ENCODE measurements around the gene RAB21. TPM values are rescaled to one million over a fixed set of nuclear protein-coding genes. Genes with fewer than 3 reads are reported as not detected.
A peak's percentile ranks its signal among the peaks of the same experiment; 100 is the strongest.

The RAB21 gene
- total and polyA plus RNA-seq, 2 of the 13 experiments (the other 11 are each of a cell fraction or from before 2014, with no cell fraction given) = 4.4 to 50.9 TPM

DNA sequence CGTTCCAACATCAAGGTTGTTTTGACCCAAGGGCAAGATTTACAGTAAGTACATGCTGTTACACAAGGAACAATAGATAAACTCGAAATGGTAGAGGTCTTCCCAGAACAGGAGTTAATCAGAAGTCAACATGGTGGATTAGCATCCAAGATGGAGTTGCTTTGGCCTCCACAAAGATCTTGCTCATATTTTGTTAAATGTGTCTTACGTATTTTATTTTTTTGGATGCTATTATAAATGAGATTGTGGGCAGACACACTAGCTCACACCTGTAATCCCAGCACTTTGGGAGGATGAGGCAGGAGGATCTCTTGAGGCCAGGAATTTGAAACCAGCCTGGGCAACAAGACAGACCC is 22.3 kb upstream of the RAB21 start (continued):
- TF ChIP-seq, protein P1, sequence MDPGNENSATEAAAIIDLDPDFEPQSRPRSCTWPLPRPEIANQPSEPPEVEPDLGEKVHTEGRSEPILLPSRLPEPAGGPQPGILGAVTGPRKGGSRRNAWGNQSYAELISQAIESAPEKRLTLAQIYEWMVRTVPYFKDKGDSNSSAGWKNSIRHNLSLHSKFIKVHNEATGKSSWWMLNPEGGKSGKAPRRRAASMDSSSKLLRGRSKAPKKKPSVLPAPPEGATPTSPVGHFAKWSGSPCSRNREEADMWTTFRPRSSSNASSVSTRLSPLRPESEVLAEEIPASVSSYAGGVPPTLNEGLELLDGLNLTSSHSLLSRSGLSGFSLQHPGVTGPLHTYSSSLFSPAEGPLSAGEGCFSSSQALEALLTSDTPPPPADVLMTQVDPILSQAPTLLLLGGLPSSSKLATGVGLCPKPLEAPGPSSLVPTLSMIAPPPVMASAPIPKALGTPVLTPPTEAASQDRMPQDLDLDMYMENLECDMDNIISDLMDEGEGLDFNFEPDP (CRISPR knock-in tag; conservative IDR thresholded peaks at IDR 0.05) = no peak
- TF ChIP-seq ISX (CRISPR knock-in tag; conservative IDR thresholded peaks at IDR 0.05) (0 out of 2 replicates have a peak, but pooled peaks have one; percentile 48), MYC (CRISPR knock-in tag; IDR thresholded peaks at IDR 0.05; ENCODE audit: borderline replicate concordance) (no peak), NRL (CRISPR knock-in tag; IDR thresholded peaks at IDR 0.05; ENCODE audit: borderline replicate concordance) (no peak), KAT2B (IDR thresholded peaks at IDR 0.05; ENCODE audit: borderline replicate concordance, low read depth, low read length) (no peak), ZFP90 (CRISPR knock-in tag; IDR thresholded peaks at IDR 0.05; ENCODE audit: borderline replicate concordance) (0 out of 2 replicates have a peak, but pooled peaks have one; percentile 5), GTF3A (CRISPR knock-in tag; conservative IDR thresholded peaks at IDR 0.05) (no peak), ZNF30 (CRISPR knock-in tag; IDR thresholded peaks at IDR 0.05) (no peak), ZNF678 (CRISPR knock-in tag; IDR thresholded peaks at IDR 0.05) (no peak), ZNF263 (CRISPR knock-in tag; IDR thresholded peaks at IDR 0.05) (no peak), ZNF713 (CRISPR knock-in tag; IDR thresholded peaks at IDR 0.05) (no peak), SRF (IDR thresholded peaks at IDR 0.05; ENCODE audit: low read depth, low read length) (no peak), MZF1 (CRISPR knock-in tag; IDR thresholded peaks at IDR 0.05; ENCODE audit: borderline replicate concordance) (no peak), TARDBP (CRISPR knock-in tag; IDR thresholded peaks at IDR 0.05) (0 out of 2 replicates have a peak, but pooled peaks have one; percentile 1), YEATS4 (CRISPR knock-in tag; IDR thresholded peaks at IDR 0.05; ENCODE audit: borderline replicate concordance) (peak; percentile 38; the same call in 1 of the 2 replicates), KMT2A (CRISPR knock-in tag; IDR thresholded peaks at IDR 0.05) (0 out of 2 replicates have a peak, but pooled peaks have one; percentile 7), ZNF883 (CRISPR knock-in tag; IDR thresholded peaks at IDR 0.05; ENCODE audit: not compliant biosample characterization) (no peak)
- TF ChIP-seq, protein P2, sequence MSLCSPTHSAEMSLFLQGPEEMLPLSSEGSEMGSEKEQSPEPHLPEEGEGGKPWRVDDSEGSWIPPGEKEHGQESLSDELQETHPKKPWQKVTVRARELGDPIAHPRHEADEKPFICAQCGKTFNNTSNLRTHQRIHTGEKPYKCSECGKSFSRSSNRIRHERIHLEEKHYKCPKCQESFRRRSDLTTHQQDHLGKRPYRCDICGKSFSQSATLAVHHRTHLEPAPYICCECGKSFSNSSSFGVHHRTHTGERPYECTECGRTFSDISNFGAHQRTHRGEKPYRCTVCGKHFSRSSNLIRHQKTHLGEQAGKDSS (CRISPR knock-in tag; IDR thresholded peaks at IDR 0.05; ENCODE audit: borderline replicate concordance, low read depth) = no peak
- TF ChIP-seq, protein P3, sequence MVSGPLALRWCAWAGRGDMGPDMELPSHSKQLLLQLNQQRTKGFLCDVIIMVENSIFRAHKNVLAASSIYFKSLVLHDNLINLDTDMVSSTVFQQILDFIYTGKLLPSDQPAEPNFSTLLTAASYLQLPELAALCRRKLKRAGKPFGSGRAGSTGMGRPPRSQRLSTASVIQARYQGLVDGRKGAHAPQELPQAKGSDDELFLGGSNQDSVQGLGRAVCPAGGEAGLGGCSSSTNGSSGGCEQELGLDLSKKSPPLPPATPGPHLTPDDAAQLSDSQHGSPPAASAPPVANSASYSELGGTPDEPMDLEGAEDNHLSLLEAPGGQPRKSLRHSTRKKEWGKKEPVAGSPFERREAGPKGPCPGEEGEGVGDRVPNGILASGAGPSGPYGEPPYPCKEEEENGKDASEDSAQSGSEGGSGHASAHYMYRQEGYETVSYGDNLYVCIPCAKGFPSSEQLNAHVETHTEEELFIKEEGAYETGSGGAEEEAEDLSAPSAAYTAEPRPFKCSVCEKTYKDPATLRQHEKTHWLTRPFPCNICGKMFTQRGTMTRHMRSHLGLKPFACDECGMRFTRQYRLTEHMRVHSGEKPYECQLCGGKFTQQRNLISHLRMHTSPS (CRISPR knock-in tag; IDR thresholded peaks at IDR 0.05; ENCODE audit: low read depth) = no peak
- TF ChIP-seq, protein P4, sequence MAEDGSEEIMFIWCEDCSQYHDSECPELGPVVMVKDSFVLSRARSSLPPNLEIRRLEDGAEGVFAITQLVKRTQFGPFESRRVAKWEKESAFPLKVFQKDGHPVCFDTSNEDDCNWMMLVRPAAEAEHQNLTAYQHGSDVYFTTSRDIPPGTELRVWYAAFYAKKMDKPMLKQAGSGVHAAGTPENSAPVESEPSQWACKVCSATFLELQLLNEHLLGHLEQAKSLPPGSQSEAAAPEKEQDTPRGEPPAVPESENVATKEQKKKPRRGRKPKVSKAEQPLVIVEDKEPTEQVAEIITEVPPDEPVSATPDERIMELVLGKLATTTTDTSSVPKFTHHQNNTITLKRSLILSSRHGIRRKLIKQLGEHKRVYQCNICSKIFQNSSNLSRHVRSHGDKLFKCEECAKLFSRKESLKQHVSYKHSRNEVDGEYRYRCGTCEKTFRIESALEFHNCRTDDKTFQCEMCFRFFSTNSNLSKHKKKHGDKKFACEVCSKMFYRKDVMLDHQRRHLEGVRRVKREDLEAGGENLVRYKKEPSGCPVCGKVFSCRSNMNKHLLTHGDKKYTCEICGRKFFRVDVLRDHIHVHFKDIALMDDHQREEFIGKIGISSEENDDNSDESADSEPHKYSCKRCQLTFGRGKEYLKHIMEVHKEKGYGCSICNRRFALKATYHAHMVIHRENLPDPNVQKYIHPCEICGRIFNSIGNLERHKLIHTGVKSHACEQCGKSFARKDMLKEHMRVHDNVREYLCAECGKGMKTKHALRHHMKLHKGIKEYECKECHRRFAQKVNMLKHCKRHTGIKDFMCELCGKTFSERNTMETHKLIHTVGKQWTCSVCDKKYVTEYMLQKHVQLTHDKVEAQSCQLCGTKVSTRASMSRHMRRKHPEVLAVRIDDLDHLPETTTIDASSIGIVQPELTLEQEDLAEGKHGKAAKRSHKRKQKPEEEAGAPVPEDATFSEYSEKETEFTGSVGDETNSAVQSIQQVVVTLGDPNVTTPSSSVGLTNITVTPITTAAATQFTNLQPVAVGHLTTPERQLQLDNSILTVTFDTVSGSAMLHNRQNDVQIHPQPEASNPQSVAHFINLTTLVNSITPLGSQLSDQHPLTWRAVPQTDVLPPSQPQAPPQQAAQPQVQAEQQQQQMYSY (CRISPR knock-in tag; IDR thresholded peaks at IDR 0.05) = no peak

All from HepG2 (cell line).